GM21447 (cell line): Measurements from ENCODE around the gene CD276.
"Not testable (repeated sequence)": the region's sequence is repeated elsewhere in the genome, so short reads cannot be mapped to it uniquely, and the experiment has no call there.

Source experiments
- ATAC-seq: cut with Tn5 transposase; IDR thresholded peaks from one replicate; pipeline ENCODE4 v1.9.1; 2021; ENCODE audit not compliant: unreplicated experiment

The CD276 gene

GRCh38 chr15:73684581-73685455 lies 635 bp downstream of the CD276 start:
- ATAC-seq, result no peak

- no peak for ATAC-seq
Observed at GRCh38 chr15:73685981-73686380, 1.8 kb downstream of the CD276 start.

DNA sequence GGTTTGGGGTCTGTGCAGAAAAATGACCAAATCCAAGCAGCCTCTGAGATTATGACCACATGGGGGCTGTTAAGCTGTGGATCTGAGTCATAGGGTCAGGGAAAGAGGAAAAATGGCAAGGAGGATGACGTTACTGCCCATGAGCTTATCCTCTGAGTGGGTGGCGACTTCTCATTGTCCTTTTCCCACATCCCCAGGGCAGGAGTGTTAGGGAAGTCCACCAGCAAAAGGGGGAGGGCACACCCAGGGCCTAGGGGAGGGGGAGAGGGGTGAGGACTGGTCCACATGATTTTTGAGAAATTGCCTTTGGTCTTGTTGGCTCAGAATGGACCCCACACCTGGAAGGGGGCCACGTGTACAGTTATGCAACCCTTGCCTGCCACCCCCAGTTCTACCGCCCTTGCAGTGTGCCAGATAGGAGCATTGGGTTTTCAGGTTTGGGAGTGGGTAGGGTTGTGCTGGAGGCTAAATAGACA lies 2.6 kb downstream of the CD276 start:
- no peak for ATAC-seq

DNA sequence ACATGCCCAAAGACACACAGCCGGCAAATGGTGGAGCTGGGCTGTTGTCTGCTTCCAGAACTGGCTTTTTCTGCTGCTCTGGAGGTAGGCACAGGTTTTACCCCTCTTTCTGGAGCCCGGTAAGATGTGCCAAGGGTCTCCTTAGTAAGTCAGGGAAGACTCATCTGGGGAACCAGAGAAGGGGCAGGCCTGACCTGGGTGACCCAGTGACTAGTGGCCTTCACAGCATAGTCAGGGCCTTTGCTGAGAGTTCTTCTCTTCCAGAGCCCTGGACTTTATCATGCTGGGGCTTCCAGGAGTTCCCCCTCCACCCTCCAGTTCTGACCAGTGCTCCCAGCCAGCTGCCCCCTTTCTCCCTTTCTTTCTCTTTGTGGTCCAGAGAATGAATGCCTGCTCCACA lies 3.2 kb downstream of the CD276 start:
- ATAC-seq, result no peak

- no peak for ATAC-seq
Observed at GRCh38 chr15:73688455-73688854, 4.3 kb downstream of the CD276 start.

- ATAC-seq, result no peak
Observed at GRCh38 chr15:73691396-73691795, 7.2 kb downstream of the CD276 start.

DNA sequence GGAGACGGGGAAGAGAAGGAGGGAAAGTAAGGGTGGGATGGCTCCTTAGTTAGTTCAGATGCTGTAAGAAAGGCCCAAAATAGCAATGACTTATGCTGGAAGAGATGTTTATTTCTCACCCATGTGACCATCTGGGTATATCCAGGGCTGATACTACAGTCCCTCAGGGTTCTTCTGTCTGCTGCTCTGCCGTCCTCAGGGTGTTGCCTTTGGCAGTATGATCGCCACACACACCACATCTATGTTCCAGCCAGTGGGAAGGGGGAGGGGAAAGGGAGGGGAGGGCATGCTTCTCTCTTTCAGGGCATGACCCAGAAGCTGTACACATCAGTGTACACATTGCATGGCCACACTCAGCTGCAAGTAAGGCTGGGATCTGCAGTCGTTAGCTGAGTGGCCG lies 10.2 kb downstream of the CD276 start:
- ATAC-seq, result no peak

GRCh38 chr15:73695773-73696640 lies 11.8 kb downstream of the CD276 start:
- no peak for ATAC-seq

GRCh38 chr15:73696641-73697001 lies 12.4 kb downstream of the CD276 start:
- no peak for ATAC-seq

- ATAC-seq, result peak; percentile 87
Observed at GRCh38 chr15:73697033-73697467, 12.9 kb downstream of the CD276 start.

GRCh38 chr15:73699249-73700040 lies 15.3 kb downstream of the CD276 start:
- ATAC-seq, result no peak

GRCh38 chr15:73700041-73700842 lies 16.1 kb downstream of the CD276 start:
- no peak for ATAC-seq

GRCh38 chr15:73702311-73703239 lies 18.4 kb downstream of the CD276 start:
- ATAC-seq, result not testable (repeated sequence)

DNA sequence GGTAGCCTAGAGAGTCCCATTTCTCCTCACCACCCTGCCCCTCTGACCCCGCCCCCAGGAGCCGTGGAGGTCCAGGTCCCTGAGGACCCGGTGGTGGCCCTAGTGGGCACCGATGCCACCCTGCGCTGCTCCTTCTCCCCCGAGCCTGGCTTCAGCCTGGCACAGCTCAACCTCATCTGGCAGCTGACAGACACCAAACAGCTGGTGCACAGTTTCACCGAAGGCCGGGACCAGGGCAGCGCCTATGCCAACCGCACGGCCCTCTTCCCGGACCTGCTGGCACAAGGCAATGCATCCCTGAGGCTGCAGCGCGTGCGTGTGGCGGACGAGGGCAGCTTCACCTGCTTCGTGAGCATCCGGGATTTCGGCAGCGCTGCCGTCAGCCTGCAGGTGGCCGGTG lies 19.4 kb downstream of the CD276 start:
- ATAC-seq, result not testable (repeated sequence)

DNA sequence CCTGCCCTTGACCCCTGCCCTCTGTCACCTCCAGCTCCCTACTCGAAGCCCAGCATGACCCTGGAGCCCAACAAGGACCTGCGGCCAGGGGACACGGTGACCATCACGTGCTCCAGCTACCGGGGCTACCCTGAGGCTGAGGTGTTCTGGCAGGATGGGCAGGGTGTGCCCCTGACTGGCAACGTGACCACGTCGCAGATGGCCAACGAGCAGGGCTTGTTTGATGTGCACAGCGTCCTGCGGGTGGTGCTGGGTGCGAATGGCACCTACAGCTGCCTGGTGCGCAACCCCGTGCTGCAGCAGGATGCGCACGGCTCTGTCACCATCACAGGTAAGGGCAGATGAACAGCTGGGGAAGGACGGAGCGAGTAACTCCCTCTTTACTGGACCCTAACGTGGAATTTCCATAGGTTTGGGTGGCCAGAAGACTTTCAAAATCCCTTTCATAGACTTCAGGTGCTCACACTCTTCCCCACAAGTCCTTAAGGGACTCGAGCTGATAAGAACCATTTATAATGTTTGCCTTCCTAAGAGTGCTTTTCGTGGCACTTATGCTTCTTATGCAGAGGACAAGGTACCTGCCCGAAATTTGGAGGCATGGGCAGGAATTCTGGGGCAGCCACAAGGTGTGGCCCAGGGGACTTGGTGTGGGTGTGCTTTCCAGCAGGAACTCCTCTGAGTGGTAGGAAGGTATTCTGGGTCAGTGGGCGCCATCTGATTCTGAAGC lies 20.1 kb downstream of the CD276 start:
- ATAC-seq, result not testable (repeated sequence)

- no peak for ATAC-seq
Observed at GRCh38 chr15:73704869-73705645, 20.9 kb downstream of the CD276 start.

GRCh38 chr15:73708691-73709090 lies 24.5 kb downstream of the CD276 start:
- no peak for ATAC-seq

DNA sequence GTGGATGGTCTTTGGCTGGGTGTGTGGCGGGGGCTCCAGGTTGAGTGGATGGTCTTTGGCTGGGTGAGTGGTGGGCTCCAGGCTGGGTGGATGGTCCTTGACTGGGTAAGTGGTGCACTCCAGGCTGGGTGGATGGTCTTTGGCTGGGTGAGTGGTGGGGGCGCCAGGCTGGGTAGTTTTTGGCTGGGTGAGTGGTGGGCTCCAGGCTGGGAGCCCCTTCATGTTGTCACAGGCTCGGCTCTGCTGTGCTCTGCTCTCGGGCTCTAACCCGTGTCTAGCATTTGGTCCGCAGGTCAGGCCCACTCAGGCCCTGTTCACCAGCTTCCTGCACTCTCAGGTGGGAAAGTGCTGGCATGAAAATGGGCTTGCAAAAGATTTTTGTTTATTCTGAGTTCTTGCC lies 25.1 kb downstream of the CD276 start:
- ATAC-seq, result no peak
